HepG2 (cell line): Measurements from ENCODE around the gene CASS4. TPM values are rescaled to one million over a fixed set of nuclear protein-coding genes. Genes with fewer than 3 reads are reported as not detected.

ENCODE experiments used
- BCL6 ChIP-seq: IDR thresholded peaks from 2 replicates; pipeline ENCODE4 v1.6.1; 2016; ENCODE audit warnings: missing genetic modification reagents, missing compliant biosample characterization
- EED ChIP-seq: sonication (generic); formaldehyde crosslinking; IDR thresholded peaks from 2 replicates; pipeline ENCODE4 v1.5.0; 2020; ENCODE audit warnings: mild to moderate bottlenecking, missing genetic modification reagents
- FOXA1 ChIP-seq, 2 experiments: fragments of 450-650 bp in 1 of 2; sonication (generic) in 1 of 2; formaldehyde crosslinking in 1 of 2; IDR thresholded peaks; 2 replicates each; pipeline versions ENCODE4 v1.4.0 to v1.6.1; 2016 to 2020; ENCODE audit warnings: missing genetic modification reagents in 1 of 2
- GFI1 ChIP-seq: sonication (generic); formaldehyde crosslinking; IDR thresholded peaks from 2 replicates; pipeline ENCODE4 v1.5.0; 2020; ENCODE audit warnings: missing genetic modification reagents, mild to moderate bottlenecking, borderline replicate concordance
- HNF4G ChIP-seq, 2 experiments: sonication (generic) in 1 of 2; formaldehyde crosslinking in 1 of 2; IDR thresholded peaks; 2 replicates each; pipeline versions ENCODE4 v1.4.0 to v1.6.1; 2011 to 2020; ENCODE audit warnings: borderline replicate concordance in 2 of 2, low read depth in 2 of 2, mild to moderate bottlenecking in 2 of 2, low read length in 1 of 2, missing genetic modification reagents in 1 of 2, moderate library complexity in 1 of 2
- KDM5A ChIP-seq: fragments of 200-600 bp; sonication (generic); IDR thresholded peaks from 2 replicates; pipeline ENCODE4 v1.7.0; 2018; ENCODE audit warnings: antibody characterized with exemption, mild to moderate bottlenecking, low read length, borderline replicate concordance
- MAZ ChIP-seq, 2 experiments: sonication (generic) in 1 of 2; formaldehyde crosslinking in 1 of 2; IDR thresholded peaks; 2 replicates each; pipeline versions ENCODE4 v1.5.0 to v1.6.1; 2012 to 2020; ENCODE audit warnings: low read depth in 2 of 2, mild to moderate bottlenecking in 2 of 2, borderline replicate concordance in 1 of 2, improper control_type of control experiment in 1 of 2, low read length in 1 of 2, missing genetic modification reagents in 1 of 2, moderate library complexity in 1 of 2
- NFKBIZ ChIP-seq: IDR thresholded peaks from 2 replicates; pipeline ENCODE4 v1.6.1; 2018; ENCODE audit warnings: missing genetic modification reagents, missing compliant biosample characterization
- SKI ChIP-seq: fragments of 450-650 bp; IDR thresholded peaks from one replicate; pipeline ENCODE4 v1.6.1; 2018; ENCODE audit warnings: mild to moderate bottlenecking; ENCODE audit not compliant: partially characterized antibody
- SMYD3 ChIP-seq: sonication (generic); formaldehyde crosslinking; IDR thresholded peaks from 2 replicates; pipeline ENCODE4 v1.8.1; 2023; ENCODE audit warnings: mild to moderate bottlenecking, missing genetic modification reagents
- TAF15 ChIP-seq: fragments of 200-400 bp; formaldehyde crosslinking; IDR thresholded peaks from one replicate; pipeline ENCODE4 v1.6.1; 2018; ENCODE audit warnings: mild to moderate bottlenecking, low read depth, low read length; ENCODE audit not compliant: poor library complexity, severe bottlenecking
- ZBTB21 ChIP-seq: sonication (generic); formaldehyde crosslinking; IDR thresholded peaks from 2 replicates; pipeline ENCODE4 v1.4.0; 2020; ENCODE audit warnings: missing genetic modification reagents
- ZIK1 ChIP-seq: sonication (generic); formaldehyde crosslinking; IDR thresholded peaks from 2 replicates; pipeline ENCODE4 v1.5.0; 2020; ENCODE audit warnings: mild to moderate bottlenecking, low read depth, missing genetic modification reagents, borderline replicate concordance
- ZNF264 ChIP-seq: sonication (generic); formaldehyde crosslinking; IDR thresholded peaks from 2 replicates; pipeline ENCODE4 v1.4.0; 2020; ENCODE audit warnings: missing genetic modification reagents
- ZNF282 ChIP-seq: fragments of 450-650 bp; IDR thresholded peaks from 2 replicates; pipeline ENCODE4 v1.6.1; 2018; ENCODE audit not compliant: partially characterized antibody
- ZNF430 ChIP-seq: sonication (generic); formaldehyde crosslinking; IDR thresholded peaks from 2 replicates; pipeline ENCODE4 v1.9.0; 2021; ENCODE audit warnings: mild to moderate bottlenecking, missing genetic modification reagents
- ZNF451 ChIP-seq: sonication (generic); formaldehyde crosslinking; IDR thresholded peaks from 2 replicates; pipeline ENCODE4 v1.5.0; 2020; ENCODE audit warnings: mild to moderate bottlenecking, missing genetic modification reagents
- ZNF737 ChIP-seq: sonication (generic); formaldehyde crosslinking; IDR thresholded peaks from 2 replicates; pipeline ENCODE4 v1.5.0; 2020; ENCODE audit warnings: missing genetic modification reagents, mild to moderate bottlenecking, borderline replicate concordance
- polyA plus RNA-seq, 8 experiments: library from polyadenylated mRNA; depleted of rRNA in 3 of 8; stranded (reverse) in 7 of 8; unstranded in 1 of 8; fragments of >200 nt; fragmentation: Illumina TruSeq in 4 of 8; extraction: Trizol in 4 of 8; gene quantifications; 2 replicates each; pipeline versions ENCODE4 v1.2.1 to v1.2.3, GENCODE V29; 2011 to 2016; ENCODE audit warnings: low read depth in 4 of 8, missing spikeins in 1 of 8, mixed read lengths in 1 of 8; ENCODE audit not compliant: insufficient read depth in 1 of 8
- total RNA-seq, 5 experiments: library from RNA; depleted of rRNA; stranded (reverse); fragments of >200 nt; fragmentation: Illumina TruSeq; extraction: Trizol; gene quantifications; 2 replicates each; pipeline ENCODE4 v1.2.3, GENCODE V29; 2016; ENCODE audit warnings: low read depth in 1 of 5
- TF ChIP-seq, protein P1 (sequence below): sonication (generic); formaldehyde crosslinking; IDR thresholded peaks from 2 replicates; pipeline ENCODE4 v1.8.0; 2022; ENCODE audit warnings: mild to moderate bottlenecking, missing genetic modification reagents, moderate library complexity
- TF ChIP-seq, protein P2 (sequence below): sonication (generic); formaldehyde crosslinking; IDR thresholded peaks from 2 replicates; pipeline ENCODE4 v1.8.1; 2022; ENCODE audit warnings: low read depth, mild to moderate bottlenecking, missing genetic modification reagents
- TF ChIP-seq, protein P3 (sequence below): IDR thresholded peaks from 2 replicates; pipeline ENCODE4 v1.6.1; 2016; ENCODE audit warnings: low read depth
- TF ChIP-seq, protein P4 (sequence below): sonication (generic); formaldehyde crosslinking; IDR thresholded peaks from 2 replicates; pipeline ENCODE4 v1.8.0; 2022; ENCODE audit warnings: missing genetic modification reagents, mild to moderate bottlenecking, inconsistent platforms, borderline replicate concordance

CASS4 gene
- total and polyA plus RNA-seq, 2 of the 13 experiments (the other 11 are each of a cell fraction or from before 2014, with no cell fraction given) = 0.17 to 0.49 TPM

DNA sequence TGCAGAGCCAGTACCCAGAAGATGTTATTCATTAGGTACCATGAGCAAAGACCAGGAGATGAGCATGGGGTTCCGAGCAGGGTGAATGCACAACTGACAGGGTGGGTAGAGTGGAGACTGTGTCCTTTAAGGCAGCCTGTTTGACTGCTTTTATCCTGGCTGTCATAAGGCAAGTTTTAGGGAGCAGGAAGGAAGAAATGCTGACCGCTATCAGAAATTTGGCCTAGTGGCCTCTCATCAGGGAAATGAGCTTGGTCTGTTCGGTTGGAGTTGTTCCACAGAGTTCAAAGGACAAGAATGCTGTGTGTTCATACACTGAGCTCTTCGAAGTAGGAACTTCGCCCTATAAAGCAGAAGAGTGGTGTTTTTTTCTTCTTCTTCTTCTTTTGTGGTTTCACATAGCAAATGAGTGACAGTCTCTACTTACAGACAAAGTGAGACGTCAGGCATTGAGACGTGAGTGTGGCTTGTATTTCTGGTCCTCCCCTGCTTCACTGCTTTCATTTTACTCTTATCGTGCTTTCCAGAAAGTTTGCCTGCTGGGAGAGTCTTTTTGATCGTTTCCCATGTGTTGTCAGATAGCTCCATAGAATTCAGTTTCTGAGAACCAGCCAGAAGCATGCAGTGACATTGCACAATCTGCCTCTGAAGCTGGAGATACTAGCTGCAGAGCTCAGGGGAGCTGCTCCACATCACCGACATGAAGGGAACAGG, at the start of gene CASS4 (continued):
- TF ChIP-seq ZIK1 (CRISPR knock-in tag) (0 out of 2 replicates have a peak, but pooled peaks have one; percentile 27), GFI1 (CRISPR knock-in tag) (no peak), ZNF737 (0 out of 2 replicates have a peak, but pooled peaks have one; percentile 30), SKI (no peak), HNF4G (IDR thresholded peaks at IDR 0.05; ENCODE audit: borderline replicate concordance, low read depth, low read length) (peak; percentile 76), HNF4G (CRISPR knock-in tag; IDR thresholded peaks at IDR 0.05; ENCODE audit: borderline replicate concordance, low read depth) (no peak), KDM5A (no peak), ZBTB21 (no peak), ZNF282 (no peak), BCL6 (CRISPR knock-in tag) (0 out of 2 replicates have a peak, but pooled peaks have one; percentile 24), NFKBIZ (CRISPR knock-in tag) (no peak), SMYD3 (CRISPR knock-in tag) (no peak), FOXA1 (IDR thresholded peaks at IDR 0.05) (no peak), FOXA1 (CRISPR knock-in tag; IDR thresholded peaks at IDR 0.05) (no peak), EED (CRISPR knock-in tag) (no peak), MAZ (IDR thresholded peaks at IDR 0.05; ENCODE audit: borderline replicate concordance, low read depth, low read length) (no peak), MAZ (CRISPR knock-in tag; IDR thresholded peaks at IDR 0.05; ENCODE audit: low read depth) (0 out of 2 replicates have a peak, but pooled peaks have one; percentile 28), ZNF264 (CRISPR knock-in tag) (no peak), TAF15 (no peak), ZNF430 (CRISPR knock-in tag) (peak; percentile 12; the same call in 1 of the 2 replicates), ZNF451 (CRISPR knock-in tag) (no peak)
- TF ChIP-seq, protein P1, sequence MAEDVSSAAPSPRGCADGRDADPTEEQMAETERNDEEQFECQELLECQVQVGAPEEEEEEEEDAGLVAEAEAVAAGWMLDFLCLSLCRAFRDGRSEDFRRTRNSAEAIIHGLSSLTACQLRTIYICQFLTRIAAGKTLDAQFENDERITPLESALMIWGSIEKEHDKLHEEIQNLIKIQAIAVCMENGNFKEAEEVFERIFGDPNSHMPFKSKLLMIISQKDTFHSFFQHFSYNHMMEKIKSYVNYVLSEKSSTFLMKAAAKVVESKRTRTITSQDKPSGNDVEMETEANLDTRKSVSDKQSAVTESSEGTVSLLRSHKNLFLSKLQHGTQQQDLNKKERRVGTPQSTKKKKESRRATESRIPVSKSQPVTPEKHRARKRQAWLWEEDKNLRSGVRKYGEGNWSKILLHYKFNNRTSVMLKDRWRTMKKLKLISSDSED (CRISPR knock-in tag) = no peak
- TF ChIP-seq, protein P2, sequence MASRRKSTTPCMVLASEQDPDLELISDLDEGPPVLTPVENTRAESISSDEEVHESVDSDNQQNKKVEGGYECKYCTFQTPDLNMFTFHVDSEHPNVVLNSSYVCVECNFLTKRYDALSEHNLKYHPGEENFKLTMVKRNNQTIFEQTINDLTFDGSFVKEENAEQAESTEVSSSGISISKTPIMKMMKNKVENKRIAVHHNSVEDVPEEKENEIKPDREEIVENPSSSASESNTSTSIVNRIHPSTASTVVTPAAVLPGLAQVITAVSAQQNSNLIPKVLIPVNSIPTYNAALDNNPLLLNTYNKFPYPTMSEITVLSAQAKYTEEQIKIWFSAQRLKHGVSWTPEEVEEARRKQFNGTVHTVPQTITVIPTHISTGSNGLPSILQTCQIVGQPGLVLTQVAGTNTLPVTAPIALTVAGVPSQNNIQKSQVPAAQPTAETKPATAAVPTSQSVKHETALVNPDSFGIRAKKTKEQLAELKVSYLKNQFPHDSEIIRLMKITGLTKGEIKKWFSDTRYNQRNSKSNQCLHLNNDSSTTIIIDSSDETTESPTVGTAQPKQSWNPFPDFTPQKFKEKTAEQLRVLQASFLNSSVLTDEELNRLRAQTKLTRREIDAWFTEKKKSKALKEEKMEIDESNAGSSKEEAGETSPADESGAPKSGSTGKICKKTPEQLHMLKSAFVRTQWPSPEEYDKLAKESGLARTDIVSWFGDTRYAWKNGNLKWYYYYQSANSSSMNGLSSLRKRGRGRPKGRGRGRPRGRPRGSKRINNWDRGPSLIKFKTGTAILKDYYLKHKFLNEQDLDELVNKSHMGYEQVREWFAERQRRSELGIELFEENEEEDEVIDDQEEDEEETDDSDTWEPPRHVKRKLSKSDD (CRISPR knock-in tag) = no peak
- TF ChIP-seq, protein P3, sequence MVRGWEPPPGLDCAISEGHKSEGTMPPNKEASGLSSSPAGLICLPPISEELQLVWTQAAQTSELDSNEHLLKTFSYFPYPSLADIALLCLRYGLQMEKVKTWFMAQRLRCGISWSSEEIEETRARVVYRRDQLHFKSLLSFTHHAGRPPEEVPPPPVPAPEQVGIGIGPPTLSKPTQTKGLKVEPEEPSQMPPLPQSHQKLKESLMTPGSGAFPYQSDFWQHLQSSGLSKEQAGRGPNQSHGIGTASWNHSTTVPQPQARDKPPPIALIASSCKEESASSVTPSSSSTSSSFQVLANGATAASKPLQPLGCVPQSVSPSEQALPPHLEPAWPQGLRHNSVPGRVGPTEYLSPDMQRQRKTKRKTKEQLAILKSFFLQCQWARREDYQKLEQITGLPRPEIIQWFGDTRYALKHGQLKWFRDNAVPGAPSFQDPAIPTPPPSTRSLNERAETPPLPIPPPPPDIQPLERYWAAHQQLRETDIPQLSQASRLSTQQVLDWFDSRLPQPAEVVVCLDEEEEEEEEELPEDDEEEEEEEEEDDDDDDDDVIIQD (CRISPR knock-in tag) = no peak
- TF ChIP-seq, protein P4, sequence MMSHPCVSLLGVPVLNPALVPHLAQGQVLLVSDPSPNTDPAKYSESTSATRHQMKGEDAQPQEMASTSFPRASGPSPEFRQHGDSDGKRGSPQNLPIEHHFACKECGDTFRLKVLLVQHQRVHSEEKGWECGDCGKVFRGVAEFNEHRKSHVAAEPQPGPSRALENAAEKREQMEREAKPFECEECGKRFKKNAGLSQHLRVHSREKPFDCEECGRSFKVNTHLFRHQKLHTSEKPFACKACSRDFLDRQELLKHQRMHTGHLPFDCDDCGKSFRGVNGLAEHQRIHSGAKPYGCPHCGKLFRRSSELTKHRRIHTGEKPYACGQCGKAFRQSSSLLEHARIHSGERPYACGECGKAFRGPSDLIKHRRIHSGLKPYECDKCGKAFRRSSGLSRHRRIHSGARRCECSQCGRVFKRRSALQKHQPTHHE (CRISPR knock-in tag) = no peak
